H9 (cell line): ENCODE measurements around the gene RABEP1. TPM values are rescaled to one million over a fixed set of nuclear protein-coding genes. Genes with fewer than 3 reads are reported as not detected.

ENCODE experiments used
- DNase-seq: peaks from one replicate; pipeline ENCODE4 v3.0.0-alpha.2; 2017
- H2AFZ ChIP-seq: one replicate; pipeline ENCODE4 v1.6.1; 2013; ENCODE audit warnings: mild to moderate bottlenecking, low read length, control low read depth, moderate library complexity
- H2AK5ac ChIP-seq: 2 replicates; pipeline ENCODE4 v1.6.1; 2013; ENCODE audit warnings: low read length, control low read depth, mixed read lengths; ENCODE audit not compliant: insufficient read length
- H2BK120ac ChIP-seq: one replicate; pipeline ENCODE4 v1.6.1; 2013; ENCODE audit warnings: low read depth, mild to moderate bottlenecking, low read length, control low read depth, inconsistent platforms; ENCODE audit not compliant: poor library complexity, severe bottlenecking
- H2BK12ac ChIP-seq: 2 replicates; pipeline ENCODE4 v1.6.1; 2013; ENCODE audit warnings: low read length, control low read depth, mixed read lengths, low read depth; ENCODE audit not compliant: insufficient read length
- H2BK15ac ChIP-seq: 2 replicates; pipeline ENCODE4 v1.6.1; 2013; ENCODE audit warnings: low read depth, low read length, control low read depth
- H2BK20ac ChIP-seq: one replicate; pipeline ENCODE4 v1.6.1; 2013; ENCODE audit warnings: low read depth, mild to moderate bottlenecking, low read length, control low read depth, inconsistent platforms; ENCODE audit not compliant: poor library complexity, severe bottlenecking
- H2BK5ac ChIP-seq: 2 replicates; pipeline ENCODE4 v1.6.1; 2013; ENCODE audit warnings: low read length, control low read depth, mixed read lengths; ENCODE audit not compliant: insufficient read length
- H3K14ac ChIP-seq: 2 replicates; pipeline ENCODE4 v1.6.1; 2013; ENCODE audit warnings: low read length, control low read depth; ENCODE audit not compliant: insufficient read depth
- H3K18ac ChIP-seq: 2 replicates; pipeline ENCODE4 v1.6.1; 2013; ENCODE audit warnings: low read depth, mild to moderate bottlenecking, mixed read lengths, low read length, control low read depth; ENCODE audit not compliant: insufficient read length
- H3K23ac ChIP-seq: 2 replicates; pipeline ENCODE4 v1.6.1; 2013; ENCODE audit warnings: low read length, control low read depth, mixed read lengths, low read depth; ENCODE audit not compliant: insufficient read length
- H3K23me2 ChIP-seq: 2 replicates; pipeline ENCODE4 v1.6.1; 2013; ENCODE audit warnings: low read depth, mild to moderate bottlenecking, mixed read lengths, low read length, control low read depth; ENCODE audit not compliant: insufficient read length, poor library complexity, severe bottlenecking
- H3K27ac ChIP-seq: 2 replicates; pipeline ENCODE4 v1.5.1; 2013; ENCODE audit warnings: low read length, control low read depth, mixed read lengths, low read depth; ENCODE audit not compliant: insufficient read length
- H3K27me3 ChIP-seq: 2 replicates; pipeline ENCODE4 v1.6.1; 2013; ENCODE audit warnings: low read length, control low read depth, inconsistent platforms; ENCODE audit not compliant: insufficient read depth
- H3K4ac ChIP-seq: 2 replicates; pipeline ENCODE4 v1.6.1; 2013; ENCODE audit warnings: low read depth, mild to moderate bottlenecking, control low read depth, inconsistent platforms, low read length, moderate library complexity
- H3K4me1 ChIP-seq: 2 replicates; pipeline ENCODE4 v1.6.1; 2013; ENCODE audit warnings: low read length, control low read depth, inconsistent platforms; ENCODE audit not compliant: insufficient read depth
- H3K4me2 ChIP-seq: 2 replicates; pipeline ENCODE4 v1.6.1; 2013; ENCODE audit warnings: low read length, control low read depth, mixed read lengths; ENCODE audit not compliant: insufficient read length, insufficient read depth
- H3K56ac ChIP-seq: 2 replicates; pipeline ENCODE4 v1.6.1; 2013; ENCODE audit warnings: low read depth, mild to moderate bottlenecking, mixed read lengths, low read length, control low read depth; ENCODE audit not compliant: insufficient read length
- H3K79me1 ChIP-seq: 2 replicates; pipeline ENCODE4 v1.6.1; 2013; ENCODE audit warnings: low read depth, mild to moderate bottlenecking, moderate library complexity, low read length, control low read depth, inconsistent platforms; ENCODE audit not compliant: insufficient read depth, poor library complexity, severe bottlenecking
- H3K79me2 ChIP-seq: 2 replicates; pipeline ENCODE4 v1.6.1; 2013; ENCODE audit warnings: low read length, control low read depth, inconsistent platforms; ENCODE audit not compliant: insufficient read depth
- H3K9ac ChIP-seq: 2 replicates; pipeline ENCODE4 v1.6.1; 2013; ENCODE audit warnings: low read length, control low read depth, mixed read lengths; ENCODE audit not compliant: insufficient read length; ENCODE audit errors: extremely low read depth
- H3K9me3 ChIP-seq: one replicate; pipeline ENCODE4 v1.6.1; 2013; ENCODE audit warnings: low read depth, low read length, inconsistent platforms; ENCODE audit not compliant: control insufficient read depth
- H3T11ph ChIP-seq: one replicate; pipeline ENCODE4 v1.6.1; 2013; ENCODE audit warnings: mild to moderate bottlenecking, low read length, control low read depth, inconsistent platforms
- H4K20me1 ChIP-seq: one replicate; pipeline ENCODE4 v1.6.1; 2013; ENCODE audit not compliant: control insufficient read depth, insufficient read length, insufficient read depth
- H4K5ac ChIP-seq: 2 replicates; pipeline ENCODE4 v1.6.1; 2013; ENCODE audit warnings: low read depth, mild to moderate bottlenecking, mixed read lengths, low read length, control low read depth; ENCODE audit not compliant: insufficient read length
- H4K8ac ChIP-seq: replicated peaks from 2 replicates; pipeline ENCODE4 v1.6.1; 2013; ENCODE audit warnings: low read length, control low read depth, mixed read lengths, low read depth; ENCODE audit not compliant: insufficient read length
- H4K91ac ChIP-seq: 2 replicates; pipeline ENCODE4 v1.6.1; 2013; ENCODE audit warnings: low read depth, mild to moderate bottlenecking, moderate library complexity, mixed read lengths, low read length, control low read depth; ENCODE audit not compliant: insufficient read length
- H3K27ac Mint-ChIP-seq, 3 experiments: 2 replicates in 2 of 3; 3 replicates in 1 of 3; pipeline ENCODE4 v1.8.0; 2020 to 2021; ENCODE audit warnings: mixed read lengths in 3 of 3, mild to moderate bottlenecking in 1 of 3, moderate library complexity in 1 of 3
- H3K27me3 Mint-ChIP-seq: 2 replicates; pipeline ENCODE4 v1.8.0; 2021; ENCODE audit warnings: low read depth, mild to moderate bottlenecking, moderate library complexity, mixed read lengths
- H3K36me3 Mint-ChIP-seq, 3 experiments: 2 replicates in 2 of 3; 3 replicates in 1 of 3; pipeline ENCODE4 v1.8.0; 2020 to 2021; ENCODE audit warnings: low read depth in 3 of 3, mixed read lengths in 3 of 3; ENCODE audit not compliant: insufficient read depth in 1 of 3
- H3K4me1 Mint-ChIP-seq, 2 experiments: 2 replicates each; pipeline ENCODE4 v1.8.0; 2020; ENCODE audit warnings: mixed read lengths in 2 of 2
- H3K4me3 Mint-ChIP-seq, 2 experiments: 2 replicates in 1 of 2; 3 replicates in 1 of 2; pipeline ENCODE4 v1.8.0; 2020 to 2021; ENCODE audit warnings: mild to moderate bottlenecking in 2 of 2, mixed read lengths in 2 of 2, moderate library complexity in 1 of 2
- H3K9me3 Mint-ChIP-seq, 2 experiments: 2 replicates in 1 of 2; 3 replicates in 1 of 2; pipeline ENCODE4 v1.8.0; 2020; ENCODE audit warnings: mild to moderate bottlenecking in 2 of 2, mixed read lengths in 2 of 2, moderate library complexity in 1 of 2
- CTCF ChIP-seq: fragments of 200-600 bp; sonication (generic); conservative IDR thresholded peaks from 3 replicates; pipeline ENCODE4 v1.8.0; 2021; ENCODE audit warnings: antibody characterized with exemption, mild to moderate bottlenecking
- WGBS: extraction: QIAGEN DNeasy Blood & Tissue Kit; methylation state at CpG from one replicate; pipeline ENCODE4 v1.1.7; 2013; ENCODE audit warnings: missing lambda C conversion rate, low lambda C conversion rate, mixed read lengths; ENCODE audit not compliant: insufficient read length; ENCODE audit errors: extremely low coverage; 5-methylcytosine and 5-hydroxymethylcytosine counted together
- total RNA-seq: library from RNA; stranded (reverse); gene quantifications from 2 replicates; pipeline ENCODE4 v1.2.1, GENCODE V29; 2021

Gene RABEP1
- total RNA-seq, 1 experiment from 2014 or later = 46.9 TPM

- H4K5ac ChIP-seq = no peak overlapping the region
- no peak overlapping the region for H4K91ac ChIP-seq
- Mint-ChIP-seq H3K27ac (no peak overlapping the region), H3K4me3 (no peak overlapping the region), H3K36me3 (no peaks in the 10 kb centered on the region), H3K27me3 (no peaks in the 10 kb centered on the region; the same call in 1 of the 2 replicates), H3K4me1 (no peaks in the 10 kb centered on the region), H3K9me3 (peaks cover 0 to 4% of the 10 kb centered on the region in 2 experiments; a peak in 1 of 5 replicates)
- no peak overlapping the region for H3T11ph ChIP-seq
- TF ChIP-seq CTCF = no peak
- no CpG with 5 or more reads among the region's 2 CpGs for WGBS
- no peak overlapping the region for H2BK15ac ChIP-seq
- H4K20me1 ChIP-seq = no peaks in the 10 kb centered on the region
- H4K8ac ChIP-seq = no peak overlapping the region
- H3K4ac ChIP-seq = no peak overlapping the region
- no peaks in the 10 kb centered on the region for H3K4me1 ChIP-seq
- no peak for DNase-seq
- no peaks in the 10 kb centered on the region for H3K79me2 ChIP-seq
- no peak overlapping the region for H2BK120ac ChIP-seq
- no peak overlapping the region for H3K9ac ChIP-seq
- H3K56ac ChIP-seq = no peak overlapping the region
- no peak overlapping the region for H2AFZ ChIP-seq
- no peak overlapping the region for H3K18ac ChIP-seq
- no peaks in the 10 kb centered on the region for H3K9me3 ChIP-seq
- no peak overlapping the region for H3K27ac ChIP-seq
- H2BK5ac ChIP-seq = no peak overlapping the region
- no peak overlapping the region for H2BK20ac ChIP-seq
- H2BK12ac ChIP-seq = no peak overlapping the region
- H3K23me2 ChIP-seq = no peaks in the 10 kb centered on the region
- H3K27me3 ChIP-seq = no peaks in the 10 kb centered on the region
- no peaks in the 10 kb centered on the region for H3K79me1 ChIP-seq
- H2AK5ac ChIP-seq = no peak overlapping the region
- no peak overlapping the region for H3K4me2 ChIP-seq
- H3K14ac ChIP-seq = no peak overlapping the region
- H3K23ac ChIP-seq = no peak overlapping the region
Measured at GRCh38 chr17:5262416-5262991, 19.6 kb upstream of the RABEP1 start.
